ENCODE measurements around the gene ABCD3. TPM values are rescaled to one million over a fixed set of nuclear protein-coding genes. Genes with fewer than 3 reads are reported as not detected.

The ABCD3 gene
- polyA plus RNA-seq, 3 donors, result 7.8 to 24.9 (median 21.0) TPM

GRCh38 chr1:94389298-94389697 lies 28.9 kb upstream of the ABCD3 start:
- H3K9me3 ChIP-seq (replicated peaks in 1 of 2; ENCODE audit: control insufficient read depth in 1 of 2, insufficient read depth in 1 of 2, low read length in 2 of 2), result peaks cover 0 to 8% of the 10 kb centered on the region in 2 donors
- H3K4me3 Mint-ChIP-seq, result no peak overlapping the region

GRCh38 chr1:94394247-94394646 lies 23.9 kb upstream of the ABCD3 start:
- intact Hi-C loops (cut with micrococcal nuclease), result no loop called here
- no CpG with 5 or more reads among the region's 1 CpG for WGBS (ENCODE audit: insufficient coverage)

More at GRCh38 chr1:94389298-94389697, 28.9 kb upstream of the ABCD3 start:
- Histone ChIP-seq H3K36me3 (replicated peaks in 1 of 2; ENCODE audit: control insufficient read depth in 1 of 2, insufficient read depth in 2 of 2, low read length in 2 of 2) (no peaks in the 10 kb centered on the region), H3K27me3 (ENCODE audit: control insufficient read depth in 2 of 2, insufficient read depth in 2 of 2, low read length in 2 of 2) (no peaks in the 10 kb centered on the region), H3K27ac (ENCODE audit: low read depth in 1 of 2, low read length in 2 of 2) (no peak overlapping the region), H3K79me2 (ENCODE audit: insufficient read depth, low read length) (no peaks in the 10 kb centered on the region), H3K4me1 (ENCODE audit: control insufficient read depth in 1 of 2, insufficient read depth in 2 of 2, low read length in 2 of 2) (peaks cover 8 to 9% of the 10 kb centered on the region in 2 donors), H3K4me3 (replicated peaks in 1 of 3; ENCODE audit: low read depth in 2 of 3, low read length in 3 of 3) (no peak overlapping the region), H3K9ac (ENCODE audit: insufficient read depth, low read length, poor library complexity, severe bottlenecking) (no peak overlapping the region), H3K4me2 (replicated peaks; ENCODE audit: extremely low read depth, low read length, poor library complexity, severe bottlenecking) (no peak overlapping the region), H4K20me1 (ENCODE audit: insufficient read depth, low read length) (no peaks in the 10 kb centered on the region), H2AFZ (ENCODE audit: insufficient read depth, low read depth, low read length, poor library complexity, severe bottlenecking) (no peak overlapping the region)
- intact Hi-C loops (cut with micrococcal nuclease), result no loop called here
- no CpG with 5 or more reads among the region's 4 CpGs for WGBS (ENCODE audit: insufficient coverage)
- TF ChIP-seq CTCF (IDR thresholded peaks at IDR 0.05), result no peak
- Mint-ChIP-seq H3K27me3 (ENCODE audit: low read depth in 3 of 3) (peaks cover 0 to 1% (median 1%) of the 10 kb centered on the region in 3 donors), H3K9me3 (peaks cover 0 to 9% (median 8%) of the 10 kb centered on the region in 7 donors), H3K27ac (no peak overlapping the region), H3K36me3 (no peaks in the 10 kb centered on the region), H3K4me1 (peaks cover 10% of the 10 kb centered on the region)
- DNase-seq, result no peak

More at GRCh38 chr1:94394247-94394646, 23.9 kb upstream of the ABCD3 start:
- Histone ChIP-seq H3K9me3 (replicated peaks in 1 of 2; ENCODE audit: control insufficient read depth in 1 of 2, insufficient read depth in 1 of 2, low read length in 2 of 2) (peaks cover 0 to 4% of the 10 kb centered on the region in 2 donors), H3K4me3 (replicated peaks in 1 of 3; ENCODE audit: low read depth in 2 of 3, low read length in 3 of 3) (no peak overlapping the region), H3K27me3 (ENCODE audit: control insufficient read depth in 2 of 2, insufficient read depth in 2 of 2, low read length in 2 of 2) (no peaks in the 10 kb centered on the region), H3K9ac (ENCODE audit: insufficient read depth, low read length, poor library complexity, severe bottlenecking) (no peak overlapping the region), H3K36me3 (replicated peaks in 1 of 2; ENCODE audit: control insufficient read depth in 1 of 2, insufficient read depth in 2 of 2, low read length in 2 of 2) (no peaks in the 10 kb centered on the region), H3K4me1 (ENCODE audit: control insufficient read depth in 1 of 2, insufficient read depth in 2 of 2, low read length in 2 of 2) (no peaks in the 10 kb centered on the region), H3K79me2 (ENCODE audit: insufficient read depth, low read length) (no peaks in the 10 kb centered on the region), H3K27ac (ENCODE audit: low read depth in 1 of 2, low read length in 2 of 2) (no peak overlapping the region), H4K20me1 (ENCODE audit: insufficient read depth, low read length) (no peaks in the 10 kb centered on the region), H3K4me2 (replicated peaks; ENCODE audit: extremely low read depth, low read length, poor library complexity, severe bottlenecking) (no peak overlapping the region), H2AFZ (ENCODE audit: insufficient read depth, low read depth, low read length, poor library complexity, severe bottlenecking) (no peak overlapping the region)
- Mint-ChIP-seq H3K36me3 (no peaks in the 10 kb centered on the region), H3K27me3 (ENCODE audit: low read depth in 3 of 3) (peaks cover 0 to 5% (median 3%) of the 10 kb centered on the region in 3 donors), H3K9me3 (peaks cover 0 to 7% (median 5%) of the 10 kb centered on the region in 7 donors), H3K4me1 (no peaks in the 10 kb centered on the region), H3K4me3 (no peak overlapping the region), H3K27ac (no peak overlapping the region)
- TF ChIP-seq CTCF (IDR thresholded peaks at IDR 0.05), result no peak
- no peak for DNase-seq
